8988T (cell line): ENCODE measurements around the gene HTRA3.
A peak's percentile ranks its signal among the peaks of the same experiment; 100 is the strongest.

ENCODE experiments used
- DNase-seq: peaks from one replicate; pipeline ENCODE4 v3.0.0; 2011

HTRA3 gene

DNA sequence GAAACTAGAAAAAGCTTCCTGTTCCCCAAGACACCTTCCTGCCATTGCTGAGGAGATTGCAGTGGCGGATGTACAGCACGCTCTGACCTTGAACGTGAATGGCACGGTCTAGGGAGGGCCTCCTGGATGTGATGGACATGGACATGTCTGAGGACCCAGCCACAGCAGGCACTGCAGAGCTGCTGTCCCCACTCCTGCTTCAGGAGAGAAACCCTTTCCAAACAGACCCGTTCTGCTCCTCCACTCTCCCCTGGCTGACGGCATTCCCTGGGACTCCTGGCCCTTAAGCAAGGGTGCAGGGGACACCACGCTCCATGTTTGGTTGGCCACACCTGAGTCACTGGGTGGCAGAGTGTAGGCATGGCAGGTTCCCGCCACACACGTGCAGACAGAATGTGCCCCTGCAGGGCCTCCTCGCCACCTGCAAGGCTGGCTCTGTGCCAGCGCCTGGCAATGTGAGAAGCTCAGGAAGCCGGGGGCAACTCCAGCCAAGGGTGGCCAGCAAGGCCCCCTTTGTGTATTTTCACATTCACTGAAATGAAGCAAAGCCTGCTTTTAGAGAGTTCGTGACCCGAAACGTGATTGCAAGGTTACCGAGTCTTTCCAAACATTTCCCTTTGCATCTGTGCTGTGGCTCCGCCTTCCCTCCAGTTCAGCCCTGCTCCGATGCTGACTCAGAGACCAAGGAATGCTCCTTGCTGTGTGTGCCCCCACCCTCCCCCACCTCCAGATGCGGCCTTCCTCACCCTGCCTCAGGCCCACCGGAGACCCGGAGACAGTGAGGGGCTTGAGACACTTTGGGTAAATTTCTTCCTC is 46.1 kb downstream of the HTRA3 start:
- peak; percentile 62 for DNase-seq

- DNase-seq = no peak
These were observed 46.8 kb downstream of the HTRA3 start for GRCh38 chr4:8316251-8316771.

- DNase-seq = no peak
These were observed 47.4 kb downstream of the HTRA3 start for GRCh38 chr4:8316911-8317351.

DNA sequence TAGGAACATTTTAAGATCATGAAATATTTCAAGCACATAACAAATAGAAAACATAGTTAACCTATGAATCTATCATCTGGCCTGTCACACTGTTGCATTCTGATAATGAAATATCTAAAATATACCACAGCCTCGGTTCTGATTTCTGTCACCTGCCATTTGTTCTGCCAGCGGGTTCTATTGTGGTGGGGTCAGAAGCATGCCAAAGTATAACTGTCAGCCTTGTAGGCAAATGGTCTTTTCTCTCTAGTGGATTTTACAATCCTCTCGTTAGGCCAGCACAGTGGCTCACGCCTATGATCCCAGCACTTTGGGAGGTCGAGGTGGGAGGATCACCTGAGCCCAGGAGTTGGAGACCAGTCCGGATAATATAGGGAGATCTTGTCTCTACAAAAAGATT is 47.9 kb downstream of the HTRA3 start:
- no peak for DNase-seq

DNA sequence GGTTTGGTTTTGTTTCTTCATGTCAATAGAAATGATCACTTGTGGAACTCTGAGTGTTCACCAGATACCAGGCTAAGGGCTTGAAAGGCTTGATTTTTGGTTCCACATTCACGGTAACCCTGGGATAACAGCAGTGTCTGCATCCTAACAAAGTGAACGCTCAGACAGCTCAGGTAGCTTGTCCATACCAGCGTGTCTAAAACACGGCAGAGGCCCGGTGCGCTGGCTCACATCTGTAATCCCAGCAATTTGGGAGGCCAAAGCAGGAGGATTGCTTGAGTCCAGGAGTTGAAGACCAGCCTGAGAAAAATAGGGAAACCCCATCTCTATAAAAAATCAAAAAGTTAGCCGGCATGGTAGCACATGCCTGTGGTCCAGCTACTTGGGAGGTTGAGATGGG is 49.0 kb downstream of the HTRA3 start:
- peak; percentile 0 for DNase-seq

DNA sequence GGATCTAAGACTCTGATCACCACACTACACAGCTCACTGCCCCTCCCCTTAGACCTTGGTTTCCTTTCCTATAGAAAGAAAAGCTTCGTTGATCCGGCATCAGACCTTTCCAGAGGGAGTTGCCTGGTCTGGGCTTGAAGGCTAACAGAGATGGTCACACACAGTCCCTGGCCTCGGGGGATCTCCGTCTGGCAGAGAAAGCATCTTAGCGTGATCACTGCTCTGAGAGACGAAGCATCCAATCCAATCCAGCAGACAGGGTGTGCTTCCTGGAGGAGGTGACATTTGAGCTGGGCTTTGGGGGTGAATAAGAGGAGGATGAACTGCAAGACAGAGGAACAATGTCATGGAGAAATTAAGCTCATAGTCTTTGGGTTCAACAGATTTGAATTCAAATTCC is 49.5 kb downstream of the HTRA3 start:
- DNase-seq = no peak

DNA sequence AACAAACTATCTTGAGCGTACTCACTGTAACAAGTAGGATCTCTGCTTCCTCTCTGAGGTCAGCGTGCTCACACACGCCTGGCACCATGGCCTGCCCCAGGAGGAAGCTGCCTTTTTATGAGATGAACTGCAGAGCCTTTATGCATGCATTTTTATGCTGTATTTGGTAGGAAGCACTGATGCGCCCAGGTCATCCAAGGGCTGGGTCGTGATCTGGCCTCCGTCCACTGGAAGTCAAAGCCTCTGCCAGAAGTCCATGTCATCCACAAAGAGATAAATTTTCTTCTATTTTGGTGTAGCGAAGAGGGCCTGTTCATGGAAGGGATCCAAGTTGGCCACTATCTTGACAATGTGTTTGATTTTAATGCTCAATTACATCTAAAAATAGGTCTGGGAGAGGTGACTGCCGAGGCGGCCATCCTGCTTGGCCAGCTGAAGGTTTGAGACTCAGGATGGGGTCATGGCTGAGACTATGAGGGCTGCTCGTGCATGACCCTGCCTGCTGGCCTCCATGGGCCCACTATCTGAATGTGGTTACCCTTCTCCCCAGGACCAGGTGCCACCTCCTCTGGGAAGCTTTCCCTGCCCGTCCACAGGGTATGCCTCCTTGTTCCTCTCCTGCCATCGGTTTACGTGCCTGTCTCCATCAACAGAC is 50.3 kb downstream of the HTRA3 start:
- DNase-seq = no peak

GRCh38 chr4:8320386-8320750 is 50.8 kb downstream of the HTRA3 start:
- DNase-seq = no peak

GRCh38 chr4:8321220-8321619 is 51.7 kb downstream of the HTRA3 start:
- DNase-seq = no peak

DNA sequence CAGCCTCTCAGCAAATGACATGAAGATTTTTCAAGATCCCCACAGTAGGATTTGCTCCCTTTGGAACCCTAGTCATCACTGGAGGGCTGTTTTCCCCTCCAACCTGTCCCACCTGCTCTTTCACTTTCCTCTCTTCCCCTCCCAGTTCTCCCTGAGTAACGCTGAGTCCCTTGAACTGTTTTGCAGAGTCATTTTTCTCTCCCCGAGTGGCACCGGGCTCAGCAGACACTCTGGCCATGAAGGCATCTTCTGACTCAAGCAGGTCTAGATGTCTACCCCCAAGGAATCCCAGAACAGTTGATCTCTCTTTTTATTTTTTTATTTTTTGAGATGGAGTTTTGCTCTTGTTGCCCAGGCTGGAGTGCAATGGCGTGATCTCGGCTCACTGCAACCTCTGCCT is 52.2 kb downstream of the HTRA3 start:
- DNase-seq = peak; percentile 2

GRCh38 chr4:8322794-8323704 is 53.5 kb downstream of the HTRA3 start:
- peak; percentile 1 for DNase-seq

DNA sequence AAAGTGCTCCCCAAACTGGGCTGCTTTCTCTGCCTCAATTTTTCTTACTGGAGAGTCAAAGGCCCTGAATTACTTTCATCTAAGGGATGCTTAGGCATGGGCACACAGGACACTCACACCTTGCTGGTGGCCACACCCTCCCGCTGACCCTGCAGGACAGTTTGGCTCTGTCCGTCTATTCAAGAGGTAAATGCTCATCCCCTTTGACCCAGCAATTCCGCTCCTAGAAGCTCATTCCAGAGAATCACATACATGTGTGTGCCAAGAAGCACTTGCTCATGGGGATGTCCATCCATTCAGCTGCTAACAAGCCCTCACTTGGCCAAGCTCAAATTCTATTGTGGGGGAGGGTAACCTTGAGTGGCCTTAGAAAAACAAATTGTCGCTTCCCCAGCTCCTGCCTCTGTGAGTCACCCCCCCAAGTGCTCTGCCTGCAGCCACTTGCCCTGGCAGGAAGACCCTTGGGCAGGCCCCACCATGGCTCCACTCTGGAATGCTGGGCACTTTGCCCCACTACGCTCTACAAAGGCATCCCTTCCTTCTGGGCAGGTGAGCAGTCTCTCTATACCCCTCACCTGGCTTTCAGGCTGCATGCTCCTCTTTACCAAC is 54.5 kb downstream of the HTRA3 start:
- DNase-seq = peak; percentile 3

DNA sequence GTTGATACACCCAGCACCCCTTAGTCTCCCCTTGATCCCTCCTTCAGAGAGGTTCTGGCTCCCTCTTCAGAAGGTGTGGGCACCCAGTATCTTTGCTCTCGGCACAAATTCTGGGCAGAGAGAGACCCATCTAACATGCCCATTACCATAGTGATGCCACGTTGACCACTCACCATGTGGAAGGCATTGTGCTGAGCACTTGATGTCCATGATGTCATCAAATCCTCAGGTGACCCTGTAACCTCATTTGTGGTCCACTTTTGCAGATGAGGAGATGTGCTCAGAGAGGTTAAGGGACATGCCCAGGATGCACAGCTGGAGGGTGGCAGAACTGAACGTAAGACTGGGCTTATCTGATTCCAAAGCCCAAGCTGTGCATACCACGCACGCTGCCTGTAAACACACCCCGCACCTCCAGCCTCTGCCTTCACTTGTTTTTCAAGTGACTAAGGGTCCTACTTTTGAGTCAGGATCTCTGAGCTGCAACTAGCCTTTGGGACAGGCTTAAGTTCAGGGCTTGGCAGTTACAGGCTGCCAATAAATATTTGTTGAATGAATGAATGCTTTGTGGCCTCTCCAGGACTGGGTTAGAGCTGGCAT is 55.2 kb downstream of the HTRA3 start:
- peak; percentile 1 for DNase-seq

- no peak for DNase-seq
These were observed 55.9 kb downstream of the HTRA3 start for GRCh38 chr4:8325291-8325973.

GRCh38 chr4:8326206-8326605 is 56.7 kb downstream of the HTRA3 start:
- DNase-seq = no peak

GRCh38 chr4:8328456-8328855 is 58.9 kb downstream of the HTRA3 start:
- no peak for DNase-seq

DNA sequence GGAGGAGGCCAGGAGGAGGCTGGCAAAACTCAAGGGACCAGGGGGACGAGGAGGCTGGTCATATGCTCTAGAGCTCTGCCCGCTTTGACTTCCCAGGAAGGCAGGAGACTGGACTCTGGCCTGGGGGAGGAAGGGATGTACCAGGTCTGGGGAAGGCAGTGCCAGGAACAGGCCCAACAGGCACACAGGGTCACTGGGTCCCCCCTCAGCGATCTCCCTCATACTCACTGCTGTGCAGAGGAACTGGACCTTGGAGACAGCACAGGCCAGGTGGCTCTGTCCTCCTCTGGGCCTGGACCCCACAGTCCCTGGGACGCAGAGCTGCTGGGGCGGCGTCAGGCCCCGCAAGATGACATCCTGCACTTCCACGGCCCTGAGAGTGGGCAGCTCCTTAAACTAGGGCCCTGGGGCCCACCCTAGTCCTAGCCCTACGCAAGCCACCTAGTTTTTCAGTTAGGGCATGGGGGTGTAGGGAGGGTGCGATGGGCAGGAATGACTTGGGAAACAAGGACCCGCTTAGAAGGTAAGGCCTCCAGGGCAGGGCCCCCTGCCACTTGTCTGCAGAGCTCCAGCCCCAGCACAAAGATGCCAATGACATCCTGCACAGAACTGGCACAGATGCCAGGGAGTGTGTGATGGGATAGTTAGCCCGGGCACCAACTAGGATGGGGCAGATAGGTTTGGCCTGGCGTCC is 59.5 kb downstream of the HTRA3 start:
- DNase-seq = no peak

GRCh38 chr4:8329560-8329858 is 60.0 kb downstream of the HTRA3 start:
- no peak for DNase-seq

GRCh38 chr4:8329859-8330761 is 60.6 kb downstream of the HTRA3 start:
- DNase-seq = no peak
